GM18517 (cell line): ENCODE results near the gene KRT15.

ENCODE experiments used
- ATAC-seq: cut with Tn5 transposase; IDR thresholded peaks from one replicate; pipeline ENCODE4 v1.9.1; 2021; ENCODE audit warnings: mild to moderate bottlenecking, moderate library complexity; ENCODE audit not compliant: unreplicated experiment

Gene KRT15

GRCh38 chr17:41527063-41528023 lies 8.7 kb upstream of the KRT15 start:
- ATAC-seq = no peak

DNA sequence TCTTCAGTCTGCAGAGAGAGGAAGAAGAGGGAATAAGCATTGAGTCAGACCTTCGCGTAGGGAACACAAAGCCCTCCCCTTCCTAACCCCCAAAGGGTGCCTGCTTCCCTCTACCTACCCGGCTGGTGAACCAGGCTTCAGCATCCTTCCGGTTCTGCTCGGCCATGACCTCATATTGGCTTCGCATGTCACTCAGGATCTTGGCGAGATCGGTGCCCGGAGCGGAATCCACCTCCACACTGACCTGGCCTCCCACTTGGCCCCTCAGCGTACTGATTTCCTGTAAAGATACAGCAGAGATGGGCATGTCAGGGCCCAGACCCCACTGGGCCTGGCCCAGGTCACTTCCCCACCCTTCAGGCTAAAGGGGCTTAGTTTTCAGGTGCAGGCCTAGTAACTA lies 5.6 kb upstream of the KRT15 start:
- no peak for ATAC-seq

DNA sequence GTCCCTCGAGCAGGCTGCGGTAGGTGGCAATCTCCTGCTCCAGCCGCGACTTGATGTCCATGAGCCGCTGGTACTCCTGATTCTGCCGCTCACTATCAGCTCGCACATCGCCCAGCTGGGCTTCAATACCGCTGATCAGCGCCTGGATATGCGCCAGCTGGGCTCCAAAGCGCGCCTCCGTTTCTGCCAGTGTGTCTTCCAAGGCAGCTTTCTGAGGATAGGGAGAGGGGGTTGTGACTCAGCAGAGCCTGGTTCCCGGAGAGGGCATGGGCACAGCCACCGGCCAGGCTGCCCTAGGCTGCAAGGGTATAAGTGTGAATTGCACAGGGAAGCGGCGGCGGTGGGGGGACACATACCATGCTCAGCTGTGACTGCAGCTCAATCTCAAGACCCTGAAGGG lies 5.1 kb upstream of the KRT15 start:
- no peak for ATAC-seq

DNA sequence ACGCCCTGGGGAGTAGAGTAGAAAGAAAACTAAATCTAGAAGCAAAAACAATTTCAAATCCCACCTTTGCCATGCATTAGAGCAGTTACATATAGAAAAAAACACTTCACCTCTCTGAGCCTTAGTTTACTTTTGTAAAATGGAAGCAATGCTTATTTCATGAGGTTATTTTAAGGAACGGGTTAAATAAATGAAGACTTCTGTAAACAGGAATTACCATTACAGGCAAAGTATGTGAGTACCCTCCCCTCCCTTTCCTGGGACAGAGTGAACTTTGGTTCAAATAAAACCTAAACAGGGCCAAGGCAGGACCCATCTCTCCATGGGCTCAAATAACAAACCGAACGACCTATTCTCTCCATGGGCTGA lies 4.5 kb upstream of the KRT15 start:
- ATAC-seq = no peak

GRCh38 chr17:41522301-41523224 lies 3.9 kb upstream of the KRT15 start:
- ATAC-seq = no peak

DNA sequence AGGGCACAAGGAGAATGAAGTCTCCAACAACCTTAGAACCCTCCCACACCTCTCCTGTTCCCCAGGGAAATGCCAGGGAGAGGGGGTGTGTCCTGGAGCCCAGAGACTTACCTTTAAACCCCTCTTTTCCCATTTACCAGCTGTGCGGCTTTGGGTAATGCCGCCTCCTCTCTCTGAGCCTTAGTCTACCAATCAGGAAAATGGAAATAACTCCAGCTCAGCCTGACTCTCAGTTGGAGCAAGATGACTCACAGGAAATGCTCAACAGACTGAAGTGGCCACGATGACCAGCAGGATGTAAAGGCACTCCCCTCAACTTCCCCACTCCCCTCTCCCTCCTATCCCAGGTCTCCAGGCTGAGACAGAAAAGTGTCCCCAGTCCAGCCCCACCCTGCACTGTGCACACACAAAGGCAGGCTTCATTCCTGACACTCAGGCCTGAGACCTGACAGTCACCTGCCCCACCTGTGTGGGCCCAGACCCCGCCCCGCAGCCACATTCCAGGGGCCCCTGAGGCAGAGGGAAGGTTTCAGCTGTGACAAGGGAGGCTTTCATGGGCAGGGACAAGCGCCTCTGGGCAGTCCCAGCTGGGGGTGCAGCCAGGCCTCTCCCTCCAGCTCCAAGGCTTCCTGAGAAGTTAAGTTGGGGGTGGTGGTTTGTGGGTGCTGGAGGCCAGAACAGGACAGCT lies 3.0 kb upstream of the KRT15 start:
- no peak for ATAC-seq

DNA sequence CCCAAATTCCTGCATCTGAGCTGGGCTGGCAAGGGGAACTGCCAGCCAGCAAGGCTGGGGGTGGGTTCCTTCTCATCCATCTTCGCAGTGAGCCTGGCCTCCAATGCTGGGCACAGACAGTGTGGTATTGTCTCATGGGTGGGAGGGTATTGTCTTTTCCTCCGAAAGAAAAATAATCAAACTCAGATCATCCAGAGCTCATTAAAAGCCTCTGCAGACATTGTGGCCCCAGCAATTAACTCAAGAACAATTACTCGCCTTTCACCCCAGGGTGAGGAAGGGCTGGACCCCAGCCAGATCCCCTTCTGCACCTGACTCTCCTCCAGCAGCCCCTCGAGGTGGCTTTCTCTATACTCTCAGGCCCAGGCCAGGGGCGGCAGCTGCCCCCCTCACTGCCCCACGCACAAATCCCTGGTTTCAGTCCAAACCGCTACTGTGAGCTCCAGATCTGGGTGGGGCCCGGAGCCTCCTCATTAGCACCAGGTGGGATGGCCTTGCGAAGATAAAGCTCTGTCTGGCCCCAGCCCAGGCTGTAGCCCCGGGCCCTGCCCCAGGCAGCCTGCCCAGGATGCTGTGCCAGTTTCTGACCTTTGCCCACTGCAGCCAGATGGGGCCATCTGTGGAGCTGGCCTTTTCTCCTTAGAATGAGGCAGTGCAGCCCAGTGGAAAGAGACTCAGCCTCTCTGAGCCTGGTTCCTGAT lies 2.3 kb upstream of the KRT15 start:
- no peak for ATAC-seq

DNA sequence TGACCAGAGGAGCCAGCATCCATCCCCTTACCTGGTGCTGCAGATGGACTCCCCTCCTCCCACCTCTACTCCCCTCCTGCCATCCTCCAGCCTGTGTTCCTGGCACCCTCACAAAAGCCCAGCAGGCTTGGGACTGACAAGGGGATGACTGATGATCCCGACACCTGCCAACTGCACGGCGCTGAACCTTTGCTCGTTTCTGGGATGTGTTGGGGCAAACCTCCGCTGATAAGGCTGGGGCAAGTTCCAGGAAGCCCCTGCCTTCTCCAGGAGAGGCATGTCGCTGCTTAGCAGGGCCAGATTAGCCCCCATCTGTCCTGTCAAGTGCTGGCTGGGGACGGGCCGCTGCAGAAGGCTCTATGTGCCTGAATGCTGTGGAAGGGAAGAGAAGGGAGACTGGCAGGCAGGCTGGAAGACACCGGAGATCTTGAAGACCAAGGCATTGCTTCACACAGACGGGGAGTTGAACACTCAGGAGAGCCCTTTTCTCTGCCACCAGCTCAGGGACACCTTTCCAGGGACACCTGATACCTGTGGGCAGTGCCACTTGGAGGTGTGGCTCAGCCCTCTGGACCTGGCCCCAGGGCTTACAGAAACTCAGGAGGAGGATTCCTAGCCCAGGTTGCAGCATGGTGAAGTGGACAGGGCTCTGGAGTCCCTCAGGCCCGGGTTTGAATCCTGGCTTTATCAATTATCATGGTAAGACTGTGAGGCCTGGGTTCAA lies 973 bp upstream of the KRT15 start:
- ATAC-seq = no peak

- no peak for ATAC-seq
These were observed 659 bp downstream of the KRT15 start for GRCh38 chr17:41518031-41518430.

DNA sequence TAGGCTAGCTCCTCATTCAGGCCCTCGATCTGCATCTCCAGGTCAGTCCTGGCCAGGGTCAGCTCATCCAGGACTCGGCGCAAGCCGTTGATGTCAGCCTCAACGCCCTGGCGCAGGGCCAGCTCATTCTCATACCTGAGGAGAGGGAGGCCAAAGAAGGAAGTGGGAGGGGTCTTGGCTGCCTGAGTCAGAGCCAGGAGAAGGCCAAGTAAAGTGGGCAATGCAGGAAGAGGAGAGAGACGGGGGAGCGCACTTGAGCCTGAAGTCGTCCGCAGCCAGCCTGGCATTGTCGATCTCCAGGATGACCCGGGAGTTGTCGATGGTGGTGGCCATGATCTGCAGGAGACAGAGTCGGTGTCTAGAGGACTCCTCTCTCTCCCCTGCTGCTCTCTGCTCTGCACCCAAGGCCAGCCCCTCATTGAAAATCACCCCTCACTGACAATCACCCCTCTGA lies 1.8 kb downstream of the KRT15 start:
- ATAC-seq = no peak

GRCh38 chr17:41516147-41516829 lies 2.4 kb downstream of the KRT15 start:
- no peak for ATAC-seq

DNA sequence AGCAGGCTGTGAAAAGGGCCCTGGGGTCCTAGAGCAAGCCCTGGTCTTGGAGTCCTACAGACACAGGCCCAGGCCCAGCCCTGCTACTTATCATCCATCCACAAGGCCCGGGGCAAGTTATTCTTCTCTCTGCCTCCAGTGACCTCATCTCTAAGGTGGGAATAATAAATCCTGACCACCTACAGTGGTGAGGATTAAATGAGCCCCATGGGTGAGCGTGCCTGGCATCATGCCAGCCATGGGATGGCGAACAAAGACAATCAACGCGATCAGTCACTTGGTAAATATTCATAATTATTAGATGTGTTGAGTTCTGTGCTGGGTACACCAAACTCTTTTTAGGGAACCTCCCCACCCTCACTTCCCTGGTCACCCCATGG lies 5.5 kb downstream of the KRT15 start:
- ATAC-seq = no peak

GRCh38 chr17:41512546-41513167 lies 6.0 kb downstream of the KRT15 start:
- ATAC-seq = no peak

DNA sequence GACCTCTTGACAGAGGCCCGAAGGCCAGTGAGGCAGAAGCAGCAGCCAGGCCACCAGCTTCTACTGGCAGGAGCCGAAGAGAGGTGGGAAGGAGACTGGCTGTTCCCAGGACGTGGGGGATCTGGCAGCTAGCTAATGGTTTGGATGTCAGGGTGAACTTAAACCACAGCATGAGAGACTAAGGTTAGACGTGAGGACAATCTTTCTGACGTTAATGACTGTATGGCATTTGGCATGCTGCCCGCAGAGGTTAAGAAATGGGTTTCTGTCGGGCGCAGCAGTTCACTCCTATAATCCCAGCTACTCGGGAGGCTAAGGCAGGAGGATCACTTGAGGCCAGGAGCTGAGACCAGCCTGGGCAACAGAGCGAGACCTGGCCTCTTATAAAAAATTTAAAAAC lies 7.0 kb downstream of the KRT15 start:
- no peak for ATAC-seq

DNA sequence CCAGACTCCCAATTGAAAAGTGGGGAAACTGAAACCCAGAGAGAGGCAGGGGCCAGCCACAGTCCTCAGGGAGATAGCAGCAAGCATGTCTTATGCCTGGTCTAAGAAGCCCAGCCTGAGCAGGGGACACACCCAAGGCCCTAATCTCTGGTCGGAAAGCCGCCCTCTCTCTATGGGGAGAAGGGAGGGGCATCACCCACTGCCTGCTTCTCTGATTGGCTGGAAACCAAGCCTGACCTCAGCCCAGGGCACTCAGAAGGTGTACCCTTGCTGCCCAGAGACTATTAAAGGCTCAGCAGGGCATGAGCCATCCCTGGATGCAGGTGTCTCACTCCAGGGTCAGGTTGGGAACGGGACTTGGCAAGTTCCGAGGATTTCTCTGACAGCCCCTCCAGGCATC lies 7.6 kb downstream of the KRT15 start:
- ATAC-seq = no peak

DNA sequence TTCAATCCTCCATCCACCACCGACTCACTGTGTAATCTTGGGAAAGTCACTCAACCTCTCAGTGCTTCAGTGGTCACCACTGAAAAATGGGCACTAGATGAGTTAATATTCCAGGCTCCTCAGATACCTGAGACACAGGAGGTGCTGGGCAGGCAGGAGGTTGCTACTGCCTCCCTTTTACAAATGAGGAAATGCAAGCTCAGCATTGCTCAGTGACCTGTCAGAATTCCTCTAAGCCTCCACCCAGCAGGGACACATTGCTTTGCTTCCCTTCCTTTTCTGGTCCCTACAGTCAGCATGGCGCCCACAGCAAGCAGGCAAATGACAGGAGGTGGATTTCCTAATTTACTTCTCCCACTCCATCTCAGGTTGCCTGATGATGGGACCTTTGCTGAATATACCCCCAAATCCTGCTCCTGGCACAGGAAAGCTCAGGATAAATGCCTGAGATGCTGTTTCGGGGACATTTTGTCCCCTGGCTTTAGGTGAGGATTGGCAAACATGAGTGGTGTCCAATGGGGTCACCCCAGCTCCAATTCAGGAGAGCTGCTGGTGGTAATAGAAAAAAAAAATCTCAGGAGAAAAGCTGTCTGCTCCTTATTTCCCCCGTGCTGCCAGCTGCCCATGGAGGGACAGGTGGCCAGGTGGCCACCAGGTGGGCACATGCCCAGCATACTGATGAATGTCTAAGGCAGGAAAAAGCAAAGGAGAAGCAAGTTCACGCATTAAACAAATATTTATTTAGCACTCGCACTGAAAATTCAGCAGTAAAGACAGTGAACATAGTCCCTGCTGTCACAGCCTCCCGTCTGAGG lies 8.2 kb downstream of the KRT15 start:
- ATAC-seq = no peak

GRCh38 chr17:41507315-41507880 lies 11.3 kb downstream of the KRT15 start:
- ATAC-seq = no peak
